Activated naive CD4-positive, alpha-beta T cell treated with anti-CD3 and anti-CD28 coated beads, Interleukin-2, amount 10 ng/mL, durations not matched to agents 7 days and 5 days (primary cell): ENCODE results near the gene OTULIN.

Source experiments
- CTCF ChIA-PET: fragments of 350-600 bp; sonication (Branson Sonifier 250); formaldehyde crosslinking; loops from one replicate; lab custom pipeline; 2021; ENCODE audit warnings: antibody characterized with exemption; lab: Charles Lee
- DNase-seq: peaks from one replicate; pipeline ENCODE4 v3.0.0-alpha.2; 2020
- H3K27ac Mint-ChIP-seq: one replicate; pipeline ENCODE4 v1.8.0; 2021; ENCODE audit warnings: mild to moderate bottlenecking, moderate library complexity, mixed read lengths
- H3K27me3 Mint-ChIP-seq: one replicate; pipeline ENCODE4 v1.8.0; 2021; ENCODE audit warnings: mild to moderate bottlenecking, mixed read lengths
- H3K36me3 Mint-ChIP-seq: one replicate; pipeline ENCODE4 v1.8.0; 2021; ENCODE audit warnings: mixed read lengths
- H3K4me1 Mint-ChIP-seq: one replicate; pipeline ENCODE4 v1.8.0; 2021; ENCODE audit warnings: mixed read lengths
- H3K4me3 Mint-ChIP-seq: one replicate; pipeline ENCODE4 v1.8.0; 2021; ENCODE audit warnings: mild to moderate bottlenecking, moderate library complexity, mixed read lengths
- H3K9me3 Mint-ChIP-seq: one replicate; pipeline ENCODE4 v1.8.0; 2021; ENCODE audit warnings: mixed read lengths

OTULIN gene

DNA sequence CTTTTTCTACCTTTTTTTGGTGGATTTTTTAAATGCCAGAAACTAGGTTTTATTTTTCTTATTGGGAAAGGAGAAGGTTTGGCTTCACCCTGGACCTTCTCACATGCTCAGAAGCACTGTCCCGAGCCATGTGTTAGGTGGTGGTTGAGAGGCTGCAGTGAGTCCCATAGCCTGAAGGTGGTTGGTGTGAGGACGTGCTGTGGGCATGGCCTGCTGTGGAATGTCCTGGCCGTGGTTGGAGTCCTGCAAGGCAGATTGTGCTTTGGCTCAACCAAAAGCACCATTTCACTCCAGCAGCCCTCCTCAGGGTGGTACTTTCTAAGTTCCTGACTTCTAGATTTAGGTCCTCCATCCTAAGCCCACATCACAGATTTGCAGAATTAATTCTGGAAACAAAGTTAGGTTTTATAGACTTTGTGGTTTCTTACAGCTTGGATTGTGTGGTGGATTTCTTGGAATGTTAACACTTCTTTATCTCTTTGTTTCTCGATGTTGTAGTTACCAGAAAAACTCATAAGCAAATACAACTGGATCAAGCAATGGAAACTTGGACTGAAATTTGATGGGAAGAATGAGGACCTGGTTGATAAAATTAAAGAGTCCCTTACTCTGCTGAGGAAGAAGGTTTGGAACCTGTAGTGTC lies 22.6 kb downstream of the OTULIN start:
- Mint-ChIP-seq H3K36me3 (peaks cover 72% of the 10 kb centered on the region), H3K4me1 (peaks cover 16% of the 10 kb centered on the region), H3K9me3 (no peaks in the 10 kb centered on the region), H3K4me3 (no peak overlapping the region), H3K27ac (no peak overlapping the region), H3K27me3 (no peaks in the 10 kb centered on the region)
- DNase-seq, result no peak
- CTCF ChIA-PET, result interaction anchor here (1.6 to 4.6 kb wide), 3 partner anchors 21 to 316 kb away, joined by 3 to 31 read pairs (median 23); no protein-coding TSS in a partner anchor

DNA sequence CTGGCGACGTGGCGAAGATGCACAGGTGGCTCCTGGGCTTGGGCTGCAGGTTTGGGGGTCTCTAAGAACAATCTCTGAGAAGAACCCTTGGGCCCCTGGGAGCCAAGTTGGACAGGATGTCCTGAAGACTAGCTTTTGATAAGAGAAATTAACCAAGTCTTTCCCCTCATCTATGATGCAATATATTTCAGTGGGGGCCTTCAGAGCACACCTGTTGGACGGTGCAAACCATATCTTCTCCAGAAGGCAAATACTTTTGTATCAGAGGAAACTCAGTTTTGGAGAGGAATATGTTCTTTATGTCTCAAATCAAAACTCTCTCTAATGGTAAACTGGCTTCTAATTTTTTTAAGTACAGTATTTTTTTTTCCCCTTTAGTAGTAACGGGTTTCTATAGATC lies 28.6 kb downstream of the OTULIN start:
- H3K9me3 Mint-ChIP-seq, result no peaks in the 10 kb centered on the region
- H3K4me1 Mint-ChIP-seq, result peaks cover 5% of the 10 kb centered on the region
- DNase-seq, result no peak
- H3K27me3 Mint-ChIP-seq, result no peaks in the 10 kb centered on the region
- no peak overlapping the region for H3K4me3 Mint-ChIP-seq
- no peak overlapping the region for H3K27ac Mint-ChIP-seq
- CTCF ChIA-PET, result no interaction called here
- peaks cover 81% of the 10 kb centered on the region for H3K36me3 Mint-ChIP-seq

DNA sequence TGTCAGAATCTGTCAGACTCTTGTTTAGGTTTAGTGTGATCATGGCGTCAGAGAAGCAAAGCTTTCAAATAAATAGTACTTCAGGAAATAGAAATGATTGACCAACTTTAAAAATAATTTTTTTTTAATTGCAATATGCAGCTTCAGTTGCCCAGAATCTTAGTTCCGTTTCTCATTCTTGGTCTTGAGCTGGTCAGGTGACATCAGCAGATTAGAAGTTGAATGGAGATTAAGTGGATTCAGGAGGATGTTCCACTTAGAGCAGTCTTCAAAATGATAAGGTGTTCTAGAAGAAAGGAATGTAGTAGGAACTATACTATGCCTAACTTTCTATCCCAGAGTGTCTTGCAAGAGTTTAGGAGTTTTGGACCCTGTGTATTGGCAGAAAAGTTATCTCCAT lies 30.6 kb downstream of the OTULIN start:
- Mint-ChIP-seq H3K27me3 (no peaks in the 10 kb centered on the region), H3K4me3 (no peak overlapping the region), H3K36me3 (peaks cover 78% of the 10 kb centered on the region), H3K4me1 (peaks cover 15% of the 10 kb centered on the region), H3K9me3 (no peaks in the 10 kb centered on the region), H3K27ac (no peak overlapping the region)
- CTCF ChIA-PET, result interaction anchor here (2.1 kb wide), 1 partner anchor 10 kb away, joined by 6 read pairs; no protein-coding TSS in a partner anchor
- DNase-seq, result no peak

DNA sequence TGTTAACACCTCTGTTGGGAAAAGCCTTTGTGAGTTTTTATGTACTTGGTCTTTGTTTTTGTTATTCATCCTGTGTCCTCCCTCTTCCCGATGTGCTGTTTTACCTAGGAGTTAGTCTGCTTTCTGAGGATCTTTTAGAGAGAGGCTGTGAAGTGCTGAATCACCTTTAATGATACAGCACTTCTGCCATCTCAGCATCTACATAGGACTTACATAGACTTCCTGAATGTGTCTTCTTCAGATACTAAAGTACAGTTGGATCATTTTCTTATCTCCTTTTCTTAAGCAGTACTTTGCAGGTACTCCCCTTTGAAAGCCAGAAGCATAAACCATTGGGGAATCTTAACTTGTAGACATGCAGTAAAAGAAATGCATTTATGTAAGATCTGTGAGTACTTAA lies 31.5 kb downstream of the OTULIN start:
- H3K4me3 Mint-ChIP-seq, result no peak overlapping the region
- H3K9me3 Mint-ChIP-seq, result no peaks in the 10 kb centered on the region
- CTCF ChIA-PET, result interaction anchor here (2.1 kb wide), 1 partner anchor 11 kb away, joined by 6 read pairs; no protein-coding TSS in a partner anchor
- H3K27ac Mint-ChIP-seq, result no peak overlapping the region
- H3K36me3 Mint-ChIP-seq, result peaks cover 73% of the 10 kb centered on the region
- peaks cover 21% of the 10 kb centered on the region for H3K4me1 Mint-ChIP-seq
- H3K27me3 Mint-ChIP-seq, result no peaks in the 10 kb centered on the region
- no peak for DNase-seq

DNA sequence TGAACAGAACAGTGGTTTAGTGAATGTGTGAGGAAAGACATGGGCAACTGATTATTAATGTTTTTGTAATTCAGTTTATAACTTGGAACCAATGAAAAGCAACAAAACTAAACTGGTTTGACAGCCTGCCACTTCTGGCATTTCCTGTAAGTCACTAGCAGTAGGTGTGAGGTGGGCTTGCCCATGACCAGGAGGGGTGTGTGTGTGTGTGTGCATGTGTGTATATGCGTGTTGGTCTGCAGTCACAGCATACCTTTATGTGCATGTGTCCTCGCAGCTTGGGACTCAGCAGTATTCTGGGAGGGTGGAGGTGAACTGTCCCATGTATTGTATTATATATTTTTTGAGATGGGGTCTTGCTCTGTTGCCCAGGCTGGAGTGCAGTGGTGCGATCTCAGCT lies 32.3 kb downstream of the OTULIN start:
- Mint-ChIP-seq H3K36me3 (peaks cover 75% of the 10 kb centered on the region), H3K9me3 (no peaks in the 10 kb centered on the region), H3K27me3 (no peaks in the 10 kb centered on the region)

DNA sequence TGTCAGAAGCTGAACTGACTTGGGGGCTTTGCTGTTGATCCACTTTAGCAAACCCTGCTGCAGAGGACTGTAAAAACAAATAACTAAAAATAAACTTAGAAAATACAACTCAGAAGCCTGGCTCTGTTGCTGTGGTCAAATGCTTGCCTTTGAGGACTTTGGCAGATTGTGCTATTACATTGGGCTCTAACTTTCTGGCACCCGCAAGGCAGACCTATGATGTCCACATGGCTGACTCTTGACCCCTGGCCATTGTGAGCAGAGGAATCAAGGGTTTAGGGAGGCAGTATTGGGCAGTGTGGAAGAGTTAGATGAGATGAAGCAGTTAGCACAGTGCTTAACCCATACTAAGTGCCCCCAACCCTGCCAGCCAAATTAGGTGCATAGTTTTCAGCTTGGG lies 34.0 kb downstream of the OTULIN start:
- Mint-ChIP-seq H3K27me3 (no peaks in the 10 kb centered on the region), H3K27ac (peak overlapping the region; percentile 15), H3K36me3 (peaks cover 74% of the 10 kb centered on the region), H3K4me3 (no peak overlapping the region), H3K4me1 (peaks cover 39% of the 10 kb centered on the region), H3K9me3 (no peaks in the 10 kb centered on the region)
- DNase-seq, result no peak
- CTCF ChIA-PET, result no interaction called here

More for the DNA sequence above, 32.3 kb downstream of the OTULIN start:
- Mint-ChIP-seq H3K4me1 (peaks cover 26% of the 10 kb centered on the region), H3K4me3 (no peak overlapping the region), H3K27ac (no peak overlapping the region)
- CTCF ChIA-PET, result no interaction called here
- no peak for DNase-seq

DNA sequence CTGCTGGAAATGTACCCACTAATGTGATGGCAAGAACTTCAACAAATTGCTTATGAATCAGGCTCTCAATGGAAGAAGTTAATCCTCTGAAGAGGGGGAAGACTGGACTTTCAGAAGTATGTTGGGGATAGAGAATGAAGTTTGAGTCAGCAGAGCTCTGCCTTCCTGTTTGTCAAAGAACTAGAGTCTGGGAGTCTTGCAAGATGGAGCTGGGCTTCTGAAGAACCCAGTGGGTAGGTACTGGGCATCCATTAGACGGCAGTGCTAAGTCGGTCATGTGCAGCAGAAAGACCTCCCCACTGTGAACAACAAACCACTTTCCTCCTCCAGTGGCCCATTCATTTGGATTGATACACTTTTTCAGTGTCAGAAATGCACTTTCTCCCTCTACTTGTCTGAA lies 34.6 kb downstream of the OTULIN start:
- H3K9me3 Mint-ChIP-seq, result no peaks in the 10 kb centered on the region
- H3K27me3 Mint-ChIP-seq, result no peaks in the 10 kb centered on the region
- CTCF ChIA-PET, result no interaction called here
- H3K4me1 Mint-ChIP-seq, result peaks cover 45% of the 10 kb centered on the region
- H3K36me3 Mint-ChIP-seq, result peaks cover 72% of the 10 kb centered on the region
- no peak for DNase-seq
- H3K27ac Mint-ChIP-seq, result peak overlapping the region; percentile 56
- H3K4me3 Mint-ChIP-seq, result no peak overlapping the region

DNA sequence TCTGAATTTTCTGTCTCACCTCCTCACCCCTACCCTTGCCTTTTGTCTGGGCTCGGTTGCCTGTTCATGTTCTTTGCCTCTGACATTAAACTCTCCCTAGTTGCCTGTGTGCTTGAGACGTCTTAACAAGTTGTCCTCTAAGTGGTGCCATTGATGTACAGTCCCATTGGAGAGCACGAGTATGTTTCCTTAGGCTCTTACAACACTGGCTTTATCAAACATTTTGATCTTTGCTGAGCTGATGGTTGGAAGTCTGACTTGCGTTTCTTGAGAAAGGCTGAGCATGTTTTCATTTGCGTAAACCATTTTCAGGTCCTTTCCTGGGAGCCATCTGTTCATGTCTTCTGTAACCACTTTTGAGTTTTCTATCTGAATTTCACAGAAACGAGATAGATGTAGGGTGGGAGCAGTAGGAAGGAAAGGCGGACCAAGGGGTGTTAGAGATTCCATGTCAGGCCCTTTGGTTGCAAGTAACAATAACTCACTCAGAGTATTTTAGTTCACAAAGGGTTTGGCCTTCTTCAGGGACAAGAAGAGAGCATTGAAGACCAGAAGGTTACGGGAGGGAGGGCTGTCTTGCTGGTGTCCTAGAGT lies 35.4 kb downstream of the OTULIN start:
- Mint-ChIP-seq H3K36me3 (peaks cover 74% of the 10 kb centered on the region), H3K9me3 (no peaks in the 10 kb centered on the region), H3K27ac (peak overlapping the region; percentile 46), H3K4me1 (peaks cover 52% of the 10 kb centered on the region), H3K4me3 (no peak overlapping the region), H3K27me3 (no peaks in the 10 kb centered on the region)
- CTCF ChIA-PET, result no interaction called here
- DNase-seq, result no peak

DNA sequence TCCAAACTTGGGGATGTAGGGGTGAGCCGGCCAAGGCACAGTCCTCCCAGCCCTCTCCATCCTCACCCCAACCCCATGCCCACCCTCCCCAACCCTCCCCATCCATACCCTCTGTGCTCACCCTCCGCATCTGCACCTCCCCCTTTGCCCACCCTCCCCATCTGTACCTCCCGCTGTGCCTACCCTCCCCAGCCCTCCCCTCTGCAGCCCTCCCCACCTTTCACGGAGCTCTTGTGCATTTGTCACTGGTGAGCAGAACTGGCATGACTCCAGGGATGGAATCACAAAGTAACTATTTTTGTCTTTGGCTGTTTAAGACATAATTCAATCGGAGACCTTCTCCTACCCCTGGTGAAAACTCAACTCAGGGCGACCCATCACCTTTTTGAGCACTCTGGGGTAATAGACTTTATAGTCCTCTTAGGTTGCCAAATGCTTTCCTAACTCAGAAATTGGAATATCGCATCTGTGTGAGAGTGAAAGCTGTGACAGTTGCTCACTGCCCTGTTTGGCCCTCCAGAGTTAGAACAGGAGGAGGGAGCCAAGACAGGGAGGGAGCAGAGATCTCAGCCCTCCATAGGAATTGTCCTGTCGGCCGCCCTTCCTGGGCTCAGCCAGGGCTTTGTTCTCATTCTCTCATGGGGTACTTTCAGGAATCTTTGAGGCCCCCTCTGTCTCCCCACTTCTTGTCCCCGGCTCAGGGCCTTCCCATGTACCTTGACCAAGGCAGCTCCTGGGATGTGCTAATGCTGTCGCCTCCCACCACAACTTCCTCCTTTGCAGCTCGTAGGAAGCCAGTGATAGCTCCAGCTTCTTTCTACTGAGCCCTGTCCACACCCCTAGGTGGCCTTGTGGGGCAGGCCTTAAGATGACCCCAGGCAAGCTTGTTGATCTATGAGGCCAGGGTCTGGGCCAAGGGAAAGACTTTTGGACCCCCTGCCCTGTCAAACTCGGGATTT lies 36.2 kb downstream of the OTULIN start:
- Mint-ChIP-seq H3K9me3 (no peaks in the 10 kb centered on the region), H3K36me3 (peaks cover 75% of the 10 kb centered on the region), H3K4me3 (no peak overlapping the region), H3K27me3 (no peaks in the 10 kb centered on the region), H3K4me1 (peaks cover 61% of the 10 kb centered on the region), H3K27ac (peak overlapping the region; percentile 75)
- no peak for DNase-seq
- CTCF ChIA-PET, result no interaction called here

DNA sequence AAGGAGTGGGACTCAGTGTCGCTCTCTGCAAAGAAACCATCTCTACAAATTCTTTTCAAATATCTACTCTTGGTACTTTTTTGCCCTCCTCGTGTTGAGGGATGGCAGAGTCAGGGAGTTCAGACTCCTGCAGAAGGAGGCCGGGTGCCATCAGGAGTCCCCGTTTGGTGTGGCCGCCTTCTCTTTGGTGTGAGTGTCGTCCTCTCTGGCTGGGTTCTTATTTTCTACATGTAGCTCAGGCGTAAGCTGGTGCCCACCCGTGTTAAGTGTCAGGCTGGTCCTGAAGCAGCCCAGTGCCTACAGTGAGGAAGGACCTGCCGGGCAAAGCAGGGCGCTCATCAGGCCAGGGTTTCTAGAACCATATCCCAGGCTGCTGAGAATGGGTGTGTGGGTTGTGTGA lies 37.0 kb downstream of the OTULIN start:
- CTCF ChIA-PET, result no interaction called here
- Mint-ChIP-seq H3K9me3 (no peaks in the 10 kb centered on the region), H3K36me3 (peaks cover 74% of the 10 kb centered on the region), H3K4me3 (no peak overlapping the region), H3K4me1 (peaks cover 67% of the 10 kb centered on the region), H3K27me3 (no peaks in the 10 kb centered on the region), H3K27ac (peak overlapping the region; percentile 63)
- no peak for DNase-seq

DNA sequence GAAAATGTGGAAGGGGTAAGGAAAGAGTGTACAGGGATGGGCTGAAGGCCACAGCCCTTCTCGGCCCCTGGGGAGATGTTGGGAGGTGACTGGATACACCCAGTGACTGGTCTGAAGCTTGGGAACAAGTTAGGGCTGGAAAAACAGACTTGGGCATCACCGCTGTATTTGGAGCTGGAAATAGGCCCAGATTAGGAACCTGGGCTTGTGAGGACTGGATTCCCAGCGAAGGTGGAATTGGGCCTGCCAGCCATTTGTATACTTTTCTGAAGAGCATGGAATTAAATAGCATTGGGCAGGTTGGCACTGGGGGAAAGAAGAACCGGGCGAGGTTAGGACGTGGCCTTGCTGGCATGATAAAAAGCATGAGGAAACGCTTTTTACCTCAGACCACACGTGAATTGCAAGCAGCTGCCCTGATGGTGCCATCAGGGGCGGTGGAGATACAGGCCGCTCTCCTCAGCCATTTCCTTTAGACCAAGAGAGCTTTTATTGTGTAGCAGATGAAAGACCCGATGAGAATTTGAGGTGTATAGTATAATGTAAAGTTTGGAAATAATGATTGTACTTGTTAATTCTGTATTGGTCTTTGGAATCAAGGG lies 37.8 kb downstream of the OTULIN start:
- H3K4me1 Mint-ChIP-seq, result peaks cover 74% of the 10 kb centered on the region
- H3K36me3 Mint-ChIP-seq, result peaks cover 77% of the 10 kb centered on the region
- no peak overlapping the region for H3K4me3 Mint-ChIP-seq
- peak overlapping the region; percentile 63 for H3K27ac Mint-ChIP-seq
- H3K9me3 Mint-ChIP-seq, result no peaks in the 10 kb centered on the region
- CTCF ChIA-PET, result interaction anchor here (0.7 to 1.1 kb wide), 4 partner anchors 10 to 26 kb away, joined by 3 to 4 read pairs (median 4); no protein-coding TSS in a partner anchor
- H3K27me3 Mint-ChIP-seq, result no peaks in the 10 kb centered on the region
- DNase-seq, result no peak

DNA sequence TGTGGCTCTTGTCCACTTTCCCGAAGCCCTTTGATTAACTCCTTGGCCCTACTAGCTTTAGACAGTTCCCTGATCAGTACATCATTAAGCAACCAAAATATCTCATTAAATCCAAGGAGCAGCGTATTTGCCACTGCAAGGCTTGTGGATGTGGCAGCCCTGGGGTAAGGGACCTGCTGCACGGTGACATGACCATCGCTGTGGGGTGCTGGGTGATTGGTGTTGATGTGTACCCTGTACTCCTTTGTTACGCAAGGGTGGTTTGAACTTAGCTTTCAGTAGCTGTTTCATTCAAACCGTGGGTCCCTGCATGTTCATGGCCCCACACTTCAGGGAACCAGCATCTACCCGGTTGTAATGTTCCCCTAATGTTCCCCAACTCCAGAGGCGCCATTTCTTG lies 41.0 kb downstream of the OTULIN start:
- H3K4me3 Mint-ChIP-seq, result no peak overlapping the region
- H3K27ac Mint-ChIP-seq, result peak overlapping the region; percentile 100
- peaks cover 92% of the 10 kb centered on the region for H3K4me1 Mint-ChIP-seq
- H3K9me3 Mint-ChIP-seq, result no peaks in the 10 kb centered on the region
- peaks cover 83% of the 10 kb centered on the region for H3K36me3 Mint-ChIP-seq
- CTCF ChIA-PET, result interaction anchor here (0.6 to 2.3 kb wide), 5 partner anchors 20 to 309 kb away, joined by 3 to 7 read pairs (median 3); no protein-coding TSS in a partner anchor
- no peaks in the 10 kb centered on the region for H3K27me3 Mint-ChIP-seq
- DNase-seq, result no peak

DNA sequence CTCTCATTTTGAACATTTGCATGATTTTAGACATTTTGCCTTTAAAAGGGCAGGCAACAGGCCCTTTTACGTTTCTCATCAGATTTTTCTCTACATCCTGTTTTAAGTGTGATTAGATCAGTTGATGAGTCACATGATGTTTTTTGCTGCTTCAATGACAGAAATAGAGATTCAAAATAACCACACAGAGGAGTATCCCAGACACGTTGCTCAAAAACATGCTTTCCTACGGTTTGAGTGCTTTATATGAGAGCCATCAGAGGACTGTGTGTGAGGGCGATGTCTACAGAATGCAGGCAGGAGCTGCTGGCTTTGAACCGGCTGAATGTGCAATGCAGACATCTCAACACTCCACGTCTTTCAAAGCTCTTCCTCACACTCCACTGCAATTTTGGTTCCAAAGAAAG lies 42.1 kb downstream of the OTULIN start:
- Mint-ChIP-seq H3K36me3 (peaks cover 84% of the 10 kb centered on the region), H3K4me3 (peak overlapping the region; percentile 75), H3K27me3 (no peaks in the 10 kb centered on the region), H3K4me1 (peaks cover 81% of the 10 kb centered on the region), H3K27ac (peak overlapping the region; percentile 100), H3K9me3 (no peaks in the 10 kb centered on the region)
- CTCF ChIA-PET, result interaction anchor here (1.0 to 3.7 kb wide), 7 partner anchors 21 to 297 kb away, joined by 3 to 23 read pairs (median 7); no protein-coding TSS in a partner anchor
- DNase-seq, result peak; percentile 59
